Stimulated activated CD4-positive, alpha-beta T cell treated with anti-CD3 and anti-CD28 coated beads, TNF-alpha, amount 100 ng/mL, for 1 hour (primary cell): ENCODE data around the gene MLNR.

Experiments
- DNase-seq, 3 donors: peaks; one replicate each; pipeline ENCODE4 v3.0.0-alpha.2; 2020; ENCODE audit warnings: low read depth in 3 of 3, low spot score in 1 of 3

MLNR gene, protein sequence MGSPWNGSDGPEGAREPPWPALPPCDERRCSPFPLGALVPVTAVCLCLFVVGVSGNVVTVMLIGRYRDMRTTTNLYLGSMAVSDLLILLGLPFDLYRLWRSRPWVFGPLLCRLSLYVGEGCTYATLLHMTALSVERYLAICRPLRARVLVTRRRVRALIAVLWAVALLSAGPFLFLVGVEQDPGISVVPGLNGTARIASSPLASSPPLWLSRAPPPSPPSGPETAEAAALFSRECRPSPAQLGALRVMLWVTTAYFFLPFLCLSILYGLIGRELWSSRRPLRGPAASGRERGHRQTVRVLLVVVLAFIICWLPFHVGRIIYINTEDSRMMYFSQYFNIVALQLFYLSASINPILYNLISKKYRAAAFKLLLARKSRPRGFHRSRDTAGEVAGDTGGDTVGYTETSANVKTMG

DNA sequence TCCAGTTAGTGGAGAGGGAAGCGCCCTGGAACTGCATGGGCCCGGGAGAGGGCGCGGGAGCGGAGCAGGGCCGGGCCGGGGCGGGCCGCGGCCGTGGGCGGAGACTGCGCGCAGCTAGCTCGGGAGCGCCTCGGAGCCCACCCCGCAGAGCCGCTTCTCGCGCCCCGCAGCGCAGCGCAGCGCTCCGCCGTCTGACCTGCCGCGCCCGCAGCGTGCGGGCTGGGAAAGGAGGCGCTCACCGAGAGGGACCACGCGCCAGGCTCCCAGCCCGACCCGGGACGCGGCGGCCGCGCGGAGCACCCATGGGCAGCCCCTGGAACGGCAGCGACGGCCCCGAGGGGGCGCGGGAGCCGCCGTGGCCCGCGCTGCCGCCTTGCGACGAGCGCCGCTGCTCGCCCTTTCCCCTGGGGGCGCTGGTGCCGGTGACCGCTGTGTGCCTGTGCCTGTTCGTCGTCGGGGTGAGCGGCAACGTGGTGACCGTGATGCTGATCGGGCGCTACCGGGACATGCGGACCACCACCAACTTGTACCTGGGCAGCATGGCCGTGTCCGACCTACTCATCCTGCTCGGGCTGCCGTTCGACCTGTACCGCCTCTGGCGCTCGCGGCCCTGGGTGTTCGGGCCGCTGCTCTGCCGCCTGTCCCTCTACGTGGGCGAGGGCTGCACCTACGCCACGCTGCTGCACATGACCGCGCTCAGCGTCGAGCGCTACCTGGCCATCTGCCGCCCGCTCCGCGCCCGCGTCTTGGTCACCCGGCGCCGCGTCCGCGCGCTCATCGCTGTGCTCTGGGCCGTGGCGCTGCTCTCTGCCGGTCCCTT lies at the start of gene MLNR:
TSS of gene MLNR (plus strand) at position 303 of the 820 bp plus-strand sequence. CDS start at position 303, 0 bp downstream.
- peak in 1 of 3 donors; percentile 30 for DNase-seq

DNA sequence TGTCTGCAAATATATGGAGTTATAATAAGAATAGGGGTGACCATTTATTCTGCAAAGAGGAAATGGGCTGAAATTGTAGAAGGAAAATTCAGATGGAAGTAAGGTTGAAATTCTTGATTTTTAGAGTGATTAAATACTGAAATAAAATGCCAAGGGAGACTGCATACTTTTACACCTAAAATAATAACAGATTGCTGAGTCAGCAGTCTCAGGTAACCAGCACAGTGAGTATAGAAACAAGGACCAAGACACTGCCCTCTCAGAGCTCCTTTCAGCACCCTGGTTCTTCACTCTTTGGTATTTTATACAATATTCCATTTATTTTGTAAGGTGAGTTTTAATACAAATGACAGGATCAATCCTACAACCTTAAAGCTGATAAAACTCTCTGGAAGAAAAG lies 48.8 kb upstream of the MLNR start:
- DNase-seq, result no peak

DNA sequence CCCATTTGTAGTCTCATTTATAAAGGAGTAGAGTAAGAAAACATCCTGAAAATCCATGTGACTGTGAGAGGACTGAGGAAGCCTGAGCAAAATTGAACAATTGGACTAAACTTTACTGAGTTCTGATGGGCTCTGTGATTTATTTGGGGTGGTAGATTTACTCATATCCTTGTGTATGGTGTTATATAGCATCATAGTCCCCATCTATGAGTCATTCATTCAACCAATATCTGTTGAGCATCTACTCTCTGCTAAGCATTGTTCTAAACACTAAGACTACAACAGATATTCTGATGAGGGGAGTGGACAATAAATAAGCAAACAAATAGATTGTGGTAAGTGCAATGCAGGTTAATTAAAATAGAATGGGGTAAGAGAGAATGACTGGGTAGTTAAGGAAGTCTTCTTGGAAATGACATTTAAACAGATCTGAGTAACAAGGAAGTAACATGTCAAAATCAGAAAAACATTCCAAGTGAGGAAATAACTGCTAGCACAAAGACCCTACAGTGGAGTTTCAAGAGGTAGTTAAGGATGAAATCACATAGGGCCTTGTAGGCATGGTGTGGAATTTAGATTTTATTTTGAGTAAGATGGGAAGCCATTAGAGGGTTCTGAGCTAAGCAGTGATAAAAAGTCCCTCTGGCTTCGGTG lies 36.3 kb upstream of the MLNR start:
- DNase-seq, result no peak

DNA sequence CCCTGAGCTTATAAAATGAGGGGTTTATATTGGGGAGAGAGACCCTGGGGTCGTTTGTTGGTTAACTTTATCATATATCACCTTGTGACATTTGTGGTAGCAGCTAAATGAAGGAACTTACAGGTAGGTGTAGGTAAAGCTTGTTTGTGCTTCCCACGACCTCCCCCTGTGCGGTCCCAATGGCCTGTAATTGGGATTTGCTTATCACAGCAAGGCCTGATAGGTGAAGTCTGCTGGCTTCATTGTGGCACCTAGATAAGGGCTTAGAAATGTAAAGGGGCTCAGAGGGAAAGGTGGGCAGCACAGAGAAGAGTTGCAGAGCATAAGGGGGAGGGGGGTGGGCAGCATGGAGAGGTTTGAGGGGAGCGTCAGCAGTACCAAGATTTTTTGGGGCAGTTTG lies 35.5 kb upstream of the MLNR start:
- DNase-seq, result no peak

DNA sequence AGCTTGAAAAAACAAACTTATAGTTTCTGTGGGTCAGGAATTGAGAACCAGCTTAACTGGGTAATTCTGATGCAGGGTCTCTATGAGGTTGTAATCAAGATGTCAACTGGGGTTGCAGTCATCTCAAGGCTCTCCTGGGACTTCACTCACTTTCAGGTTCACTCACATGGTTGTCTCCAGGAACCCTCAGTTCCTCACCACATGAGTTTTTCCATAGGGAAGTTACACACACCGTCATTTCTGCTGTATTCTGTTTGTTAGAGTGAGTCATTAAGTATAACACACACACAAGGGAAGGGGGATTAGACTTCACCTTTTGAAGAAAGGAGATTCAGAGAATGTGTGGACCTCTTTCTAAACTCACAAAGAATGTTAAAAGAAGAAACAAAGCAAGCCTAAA lies 34.9 kb upstream of the MLNR start:
- DNase-seq, result no peak

DNA sequence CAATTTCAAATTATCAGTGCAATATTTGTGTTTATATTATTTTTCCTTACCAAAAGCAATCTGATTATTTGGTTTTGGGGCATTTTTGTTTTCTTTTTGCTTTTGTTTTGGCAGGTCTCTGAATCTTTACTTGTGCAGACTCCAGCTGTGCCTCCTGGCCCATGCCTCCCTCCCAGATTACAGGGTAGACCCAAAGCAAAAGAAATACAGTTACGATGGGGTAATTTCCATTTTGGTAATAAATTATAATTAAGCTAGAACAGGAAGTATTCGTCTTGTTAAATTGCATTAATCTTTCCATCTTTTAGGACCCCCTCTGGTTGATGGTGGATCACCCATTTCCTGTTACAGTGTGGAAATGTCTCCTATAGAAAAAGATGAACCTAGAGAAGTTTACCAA lies 29.2 kb upstream of the MLNR start:
- no peak for DNase-seq

DNA sequence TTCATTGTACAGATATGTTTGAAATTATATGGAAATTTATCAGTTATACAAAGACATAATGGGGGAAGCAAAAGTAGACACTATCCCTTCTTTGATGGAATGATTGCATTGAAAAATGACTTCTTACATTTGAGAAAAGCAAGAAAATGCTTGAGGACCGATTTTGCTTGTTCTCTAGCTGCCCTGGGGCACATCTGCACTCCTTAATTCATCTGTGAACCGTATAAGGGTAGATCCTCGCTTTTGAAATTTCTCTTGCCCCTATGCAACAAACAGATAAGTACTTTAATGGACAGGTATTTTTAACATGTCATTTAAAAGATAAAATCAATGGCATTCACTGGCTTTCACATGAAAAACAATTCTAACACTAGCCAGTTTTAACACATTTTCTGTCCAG lies 13.5 kb upstream of the MLNR start:
- DNase-seq, result no peak

DNA sequence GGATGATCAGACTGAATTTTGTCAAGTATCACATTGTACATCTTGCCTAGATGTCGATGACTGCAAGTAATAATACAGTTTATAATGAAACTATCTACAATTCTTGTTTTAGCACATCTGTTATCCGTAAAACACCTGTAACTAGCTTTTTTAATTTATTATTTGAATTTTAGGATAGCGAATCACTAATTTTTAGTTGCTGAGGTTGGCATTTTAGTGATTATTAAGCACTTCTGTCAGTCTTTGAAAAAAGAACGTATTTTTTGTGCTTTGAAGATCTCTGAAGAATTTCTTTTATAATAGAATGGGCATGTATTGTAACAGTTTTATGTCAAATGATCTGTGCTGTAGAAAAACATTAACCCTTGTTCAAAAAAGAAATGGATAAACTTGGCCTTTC lies 11.5 kb upstream of the MLNR start:
- no peak for DNase-seq

DNA sequence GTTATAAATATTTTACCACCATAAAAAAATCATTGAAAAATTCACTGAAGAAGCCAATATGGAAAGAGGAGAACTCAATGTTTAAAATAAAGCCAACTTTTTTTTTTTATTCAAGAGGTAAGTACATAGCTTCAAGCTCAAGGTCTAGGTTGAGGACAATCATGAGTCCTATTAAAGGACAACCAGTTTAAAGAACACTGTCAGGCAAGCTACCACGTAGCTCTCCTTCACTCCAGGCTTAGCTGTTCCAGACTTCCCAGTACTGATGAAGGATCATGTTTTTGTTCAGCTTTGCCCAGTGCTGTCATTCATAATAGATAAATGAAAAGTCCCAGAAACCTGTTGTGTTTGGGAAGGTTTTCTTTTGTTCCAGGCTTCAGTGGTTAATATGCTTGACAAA lies 10.0 kb upstream of the MLNR start:
- DNase-seq, result no peak

DNA sequence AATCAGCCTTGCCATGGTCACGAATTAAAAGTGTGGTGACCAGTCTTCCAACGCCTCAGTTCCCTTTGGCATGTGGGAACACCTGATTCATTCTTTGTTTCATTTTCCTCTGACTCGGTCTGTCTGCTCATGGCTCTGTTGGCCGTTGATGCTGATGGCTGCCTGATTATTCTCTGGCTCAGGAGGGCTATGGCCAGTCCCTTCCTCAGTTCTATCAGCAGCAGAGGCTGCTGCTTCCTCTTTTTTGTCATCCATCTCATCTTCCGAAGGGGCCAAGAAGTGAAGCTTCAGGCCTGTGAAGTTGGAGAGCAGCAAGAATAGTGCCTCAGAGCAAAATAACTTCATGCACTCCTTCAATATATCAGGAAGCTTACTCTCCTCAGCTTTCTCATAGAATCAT lies 9.5 kb upstream of the MLNR start:
- DNase-seq, result no peak

DNA sequence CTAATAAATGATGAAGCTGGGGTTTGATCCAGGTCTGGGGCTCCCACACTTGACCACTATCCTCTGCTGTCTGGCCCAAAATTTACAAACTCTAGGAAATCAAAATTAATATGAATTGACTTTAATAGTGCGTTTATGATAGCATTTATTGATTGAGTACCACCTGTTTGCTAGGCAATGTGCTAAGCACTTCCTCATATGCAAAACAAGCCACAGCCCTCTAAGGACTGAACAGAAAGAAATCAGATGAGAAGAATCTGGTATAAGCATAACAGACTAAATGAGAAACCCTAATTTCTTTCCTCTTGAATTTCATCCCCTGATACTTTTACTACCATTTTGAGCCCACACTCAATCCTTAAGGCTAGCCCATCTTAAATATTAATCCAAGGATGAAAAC lies 6.6 kb upstream of the MLNR start:
- no peak for DNase-seq

DNA sequence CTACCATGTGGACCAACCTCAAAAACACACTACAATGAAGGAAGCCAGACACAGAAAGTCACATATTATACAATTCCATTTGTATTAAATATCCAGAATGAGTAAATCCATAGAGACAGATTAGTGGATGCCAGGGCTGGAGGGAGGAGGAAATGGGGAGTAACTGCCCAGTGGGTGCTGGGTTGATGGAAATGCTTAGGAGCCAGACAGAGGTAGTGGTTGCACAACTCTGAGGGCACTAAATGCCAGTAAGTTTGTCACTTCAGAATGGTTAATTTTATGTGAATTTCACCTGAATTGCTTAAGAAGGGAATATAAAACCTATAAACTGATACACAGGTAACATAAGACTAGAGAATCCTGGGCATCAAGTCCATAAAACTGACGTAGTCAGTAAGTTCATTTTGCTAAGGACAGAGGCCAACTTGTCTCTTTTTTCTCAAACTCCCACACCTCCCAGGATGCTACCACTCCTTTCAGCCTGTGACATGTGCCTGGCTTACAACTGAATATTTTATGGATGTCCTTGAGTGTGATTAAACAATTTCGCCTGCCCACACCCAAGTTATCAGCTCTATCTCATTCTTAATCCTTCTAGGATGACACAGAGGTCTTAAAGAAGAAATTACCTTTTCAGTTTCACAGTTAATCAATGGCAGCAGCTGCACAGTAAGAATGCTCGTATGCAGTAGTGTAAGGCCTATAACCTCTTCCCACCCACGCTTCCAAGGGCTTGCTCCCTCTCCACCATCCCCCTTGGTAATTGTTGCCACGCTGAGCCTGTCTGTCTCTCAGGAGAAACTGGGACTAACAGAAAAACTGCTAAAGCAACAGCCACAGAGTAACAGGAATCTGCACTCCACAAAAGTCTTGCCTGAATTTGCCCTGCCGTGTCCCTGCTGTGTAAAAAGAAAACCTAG lies 5.9 kb upstream of the MLNR start:
- no peak for DNase-seq

DNA sequence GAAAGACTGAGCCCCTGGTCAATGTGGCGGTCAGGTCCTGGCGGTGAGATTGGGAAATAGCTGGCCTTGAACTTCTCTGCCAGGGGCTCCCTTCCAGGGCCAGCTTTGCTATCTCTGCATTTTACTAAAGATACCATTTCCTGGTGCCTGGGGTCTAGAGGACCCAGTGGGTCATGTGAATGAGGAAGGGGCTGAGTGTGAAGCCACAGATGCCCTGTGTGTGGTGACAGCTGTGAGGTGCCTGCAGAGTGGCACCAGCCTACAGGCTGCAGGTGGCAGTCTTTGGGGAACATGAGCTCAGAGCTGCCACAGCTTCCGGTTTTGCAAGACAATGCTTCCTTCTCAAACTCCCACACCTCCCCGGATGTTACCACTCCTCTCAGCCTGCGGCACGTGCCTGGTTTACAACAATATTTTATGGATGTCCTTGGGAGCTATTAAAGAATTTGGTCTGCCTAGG lies 5.2 kb upstream of the MLNR start:
- no peak for DNase-seq

DNA sequence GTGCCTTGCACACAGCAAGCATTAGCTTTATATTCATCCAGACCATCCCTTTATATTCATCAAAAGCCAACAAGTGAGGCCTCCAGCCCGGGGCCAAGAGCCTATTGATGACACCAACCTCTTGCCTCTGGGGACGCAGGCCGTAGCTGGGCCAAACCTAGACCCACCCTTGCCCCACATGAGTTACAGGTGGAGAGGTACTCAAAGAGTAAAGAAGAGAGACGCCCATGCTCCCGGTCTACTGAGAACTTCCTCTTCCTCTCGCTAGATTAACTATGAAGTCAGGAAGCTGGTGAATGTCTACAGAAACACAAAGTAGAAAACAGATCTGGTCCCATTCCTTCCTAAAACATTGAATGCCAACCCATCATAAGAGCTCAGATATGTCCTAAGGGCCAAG lies 3.8 kb upstream of the MLNR start:
- no peak for DNase-seq

DNA sequence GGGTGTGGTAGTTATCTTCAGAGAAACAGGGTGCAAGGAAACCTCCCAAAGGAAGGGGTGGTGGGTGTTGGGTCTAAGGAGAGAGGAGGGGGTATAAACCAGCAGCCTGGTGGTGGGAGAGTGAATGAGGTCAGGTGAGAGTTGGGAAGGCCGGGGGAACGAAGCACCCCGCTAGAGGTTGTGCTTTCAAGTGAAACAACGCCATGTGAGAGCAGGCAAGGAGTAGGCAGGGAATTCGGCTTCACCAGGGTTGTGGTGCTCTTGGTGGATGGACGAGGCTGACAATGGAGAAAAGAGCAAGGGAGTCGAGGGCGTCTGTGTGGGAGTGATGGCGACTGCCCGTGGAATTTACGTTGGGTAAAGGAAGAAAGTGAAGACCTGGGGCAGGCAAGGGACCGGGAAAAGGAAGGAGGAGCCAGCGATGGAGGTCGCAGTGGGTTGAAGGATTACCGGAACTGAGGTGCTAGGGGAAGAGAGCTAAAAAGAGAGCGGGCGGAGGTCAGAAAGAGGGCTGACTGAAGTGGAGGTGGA lies 2.1 kb upstream of the MLNR start:
- no peak for DNase-seq

DNA sequence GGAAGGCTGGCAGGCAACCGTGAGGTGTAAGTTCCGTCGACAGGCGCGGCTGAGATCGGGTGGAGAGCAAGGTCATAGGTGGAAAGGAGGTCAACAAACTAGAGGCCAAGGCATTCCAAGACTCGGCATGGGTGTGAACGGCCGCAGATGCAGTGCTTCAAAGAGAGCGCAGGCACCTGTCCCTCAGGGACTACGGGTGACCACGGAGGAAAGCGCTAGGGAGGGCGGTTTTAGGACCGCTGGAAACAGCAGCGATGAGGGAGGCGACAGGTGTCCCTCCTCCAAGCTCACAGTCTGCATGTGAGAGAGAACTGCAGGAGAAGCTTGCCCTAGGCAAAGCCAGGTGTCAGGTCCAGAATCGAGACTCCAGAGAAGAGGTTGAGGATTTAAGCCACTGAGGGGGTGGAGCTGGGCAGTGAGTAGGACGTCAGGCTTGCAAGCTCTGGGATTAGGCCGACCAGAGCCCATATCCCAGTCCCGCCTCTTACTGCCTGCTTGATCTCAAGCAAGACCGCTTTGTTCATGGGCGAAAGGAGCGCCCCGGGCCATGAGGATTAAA lies 1.6 kb upstream of the MLNR start:
- no peak for DNase-seq

DNA sequence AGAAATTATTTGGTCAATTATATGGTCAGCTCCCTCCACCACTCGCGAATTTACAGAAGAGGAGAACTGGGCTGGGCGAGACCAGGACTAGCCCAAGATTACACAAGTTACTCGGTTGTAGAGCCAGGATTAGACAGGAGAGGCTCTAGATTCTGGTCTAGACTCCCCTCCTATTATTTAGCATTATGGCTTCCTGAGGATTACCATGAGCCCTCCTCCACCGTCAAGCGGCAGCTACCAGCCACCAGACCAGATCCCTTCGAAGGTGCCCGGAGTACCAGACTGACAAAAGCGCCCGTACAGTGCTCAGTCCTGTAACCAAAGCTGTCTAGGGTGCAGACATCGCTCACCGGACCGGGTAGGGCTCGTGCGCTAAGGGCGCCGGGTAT lies 497 bp upstream of the MLNR start:
- no peak for DNase-seq

DNA sequence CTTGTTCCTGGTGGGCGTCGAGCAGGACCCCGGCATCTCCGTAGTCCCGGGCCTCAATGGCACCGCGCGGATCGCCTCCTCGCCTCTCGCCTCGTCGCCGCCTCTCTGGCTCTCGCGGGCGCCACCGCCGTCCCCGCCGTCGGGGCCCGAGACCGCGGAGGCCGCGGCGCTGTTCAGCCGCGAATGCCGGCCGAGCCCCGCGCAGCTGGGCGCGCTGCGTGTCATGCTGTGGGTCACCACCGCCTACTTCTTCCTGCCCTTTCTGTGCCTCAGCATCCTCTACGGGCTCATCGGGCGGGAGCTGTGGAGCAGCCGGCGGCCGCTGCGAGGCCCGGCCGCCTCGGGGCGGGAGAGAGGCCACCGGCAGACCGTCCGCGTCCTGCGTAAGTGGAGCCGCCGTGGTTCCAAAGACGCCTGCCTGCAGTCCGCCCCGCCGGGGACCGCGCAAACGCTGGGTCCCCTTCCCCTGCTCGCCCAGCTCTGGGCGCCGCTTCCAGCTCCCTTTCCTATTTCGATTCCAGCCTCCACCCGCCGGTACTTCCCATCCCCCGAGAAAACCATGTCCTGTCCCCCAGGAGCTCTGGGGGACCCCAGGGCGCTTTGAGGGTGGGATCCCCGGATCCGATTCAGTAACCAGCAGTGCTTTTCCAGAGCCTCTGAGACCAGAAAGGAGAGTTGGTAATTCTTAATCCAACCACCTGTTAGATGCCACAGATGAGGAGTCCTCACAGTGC lies 885 bp downstream of the MLNR start:
- no peak for DNase-seq

DNA sequence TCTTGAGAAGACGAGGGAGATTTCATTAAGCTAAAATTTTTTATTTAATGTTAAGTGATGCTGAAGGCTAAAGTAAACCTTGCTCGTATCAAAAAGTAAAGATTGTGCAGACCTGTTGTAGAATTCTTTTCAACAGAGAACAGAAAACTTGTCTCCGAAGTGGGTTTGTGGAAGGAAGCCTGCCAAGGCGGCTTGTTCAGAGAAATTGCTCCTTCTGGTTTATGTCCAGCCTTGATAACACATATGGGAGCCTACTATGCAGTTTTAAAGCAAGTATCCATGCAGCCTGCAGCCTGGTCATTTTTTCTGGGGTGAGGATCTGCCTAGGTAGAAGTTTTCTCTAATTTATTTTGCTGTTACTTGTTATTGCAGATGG lies 1.4 kb downstream of the MLNR start:
- DNase-seq, result no peak
